OCI-LY3 (cell line): ENCODE results near the gene PLG.
"Not testable (repeated sequence)": the region's sequence is repeated elsewhere in the genome, so short reads cannot be mapped to it uniquely, and the experiment has no call there.

Experiments used
- CTCF ChIP-seq: fragments of 200-600, 300-600 bp; sonication (generic); IDR thresholded peaks from 2 replicates; pipeline ENCODE4 v1.5.1; 2014; ENCODE audit warnings: antibody characterized with exemption, low read length, low read depth
- EZH2phosphoT487 ChIP-seq: fragments of 200-600 bp; shearing (Covaris generic); IDR thresholded peaks from 2 replicates; pipeline ENCODE4 v1.6.1; 2018; ENCODE audit warnings: antibody characterized with exemption, mixed run types, low read depth

- TF ChIP-seq CTCF, EZH2phosphoT487: not testable (repeated sequence)
Observed at GRCh38 chr6:160780656-160781055, 78.6 kb downstream of the PLG start.
